Measurements from ENCODE around the gene RNF222.
"Not testable (repeated sequence)": the region's sequence is repeated elsewhere in the genome, so short reads cannot be mapped to it uniquely, and the experiment has no call there.

Gene RNF222

GRCh38 chr17:8409966-8410882 lies 12.6 kb upstream of the RNF222 start:
- DNase-seq = peak; percentile 83

GRCh38 chr17:8408371-8408770 lies 10.7 kb upstream of the RNF222 start:
- DNase-seq = no peak

DNA sequence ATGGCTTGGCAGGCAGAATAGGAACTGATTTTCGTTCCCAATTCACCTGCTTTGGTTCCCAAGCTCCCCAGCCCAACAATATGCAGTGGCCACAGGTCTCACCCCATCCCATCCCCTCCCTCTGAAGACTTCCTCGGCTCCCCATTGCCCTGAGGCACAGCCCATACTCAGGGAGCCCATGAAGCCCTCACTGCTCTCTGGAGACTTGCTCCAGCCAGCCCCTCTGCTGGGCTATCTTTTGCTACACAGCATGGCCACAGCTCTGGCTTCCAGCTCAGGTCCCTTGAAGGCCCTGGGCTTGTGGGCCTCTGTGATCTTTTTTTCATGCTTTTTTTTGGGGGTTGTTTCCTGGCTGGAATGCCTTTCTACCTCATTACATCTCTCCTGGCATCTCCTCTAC lies 8.5 kb upstream of the RNF222 start:
- no peak for DNase-seq

- no peak for DNase-seq
These were observed 7.9 kb upstream of the RNF222 start for GRCh38 chr17:8405499-8406016.

DNA sequence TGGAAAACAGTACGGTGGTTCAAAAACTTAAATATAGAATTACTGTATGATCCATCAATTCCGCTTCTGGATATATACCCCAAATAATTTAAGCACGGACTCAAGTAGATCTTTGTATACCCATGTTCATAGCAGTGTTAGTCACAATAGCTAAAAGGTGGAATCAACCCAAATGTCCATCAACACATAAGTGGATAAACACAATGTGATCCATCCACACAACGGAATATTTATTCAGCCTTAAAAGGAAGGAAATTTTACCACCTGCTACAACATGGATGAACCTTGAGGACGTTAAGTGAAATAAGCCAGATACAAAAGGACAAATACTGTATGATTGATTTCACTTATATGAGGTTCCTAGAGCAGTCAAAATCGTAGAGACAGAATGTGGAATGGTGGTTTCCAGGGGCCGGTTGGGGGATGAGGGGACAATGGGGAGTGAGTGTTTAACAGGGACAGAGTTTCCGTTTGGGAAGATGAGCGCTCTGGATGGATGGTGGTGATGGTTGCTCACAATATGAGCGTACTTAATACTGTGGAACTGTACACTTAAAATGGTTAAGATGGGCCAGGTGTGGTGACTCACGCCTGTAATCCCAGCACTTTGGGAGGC lies 5.4 kb upstream of the RNF222 start:
- no peak for DNase-seq

DNA sequence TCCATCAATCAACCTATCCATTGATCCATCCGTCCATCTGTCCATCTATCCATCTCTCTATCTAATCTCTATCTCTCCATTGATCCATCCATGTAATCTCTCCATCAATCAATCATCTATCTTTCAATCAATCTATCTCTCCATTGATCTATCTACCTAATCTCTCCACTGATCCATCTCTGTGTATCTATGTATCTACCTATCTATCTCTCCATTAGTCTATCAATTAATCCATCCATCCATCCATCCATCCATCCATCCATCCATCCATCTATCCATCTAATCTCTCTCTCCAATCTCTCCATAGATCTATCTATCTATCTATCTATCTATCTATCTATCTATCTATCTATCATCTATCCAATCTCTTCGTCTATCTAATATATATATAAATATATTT lies 3.5 kb upstream of the RNF222 start:
- no peak for DNase-seq

- DNase-seq = no peak
These were observed 1.4 kb upstream of the RNF222 start for GRCh38 chr17:8398980-8399379.

- not testable (repeated sequence) for DNase-seq
These were observed 3.1 kb downstream of the RNF222 start for GRCh38 chr17:8394497-8394896.

DNA sequence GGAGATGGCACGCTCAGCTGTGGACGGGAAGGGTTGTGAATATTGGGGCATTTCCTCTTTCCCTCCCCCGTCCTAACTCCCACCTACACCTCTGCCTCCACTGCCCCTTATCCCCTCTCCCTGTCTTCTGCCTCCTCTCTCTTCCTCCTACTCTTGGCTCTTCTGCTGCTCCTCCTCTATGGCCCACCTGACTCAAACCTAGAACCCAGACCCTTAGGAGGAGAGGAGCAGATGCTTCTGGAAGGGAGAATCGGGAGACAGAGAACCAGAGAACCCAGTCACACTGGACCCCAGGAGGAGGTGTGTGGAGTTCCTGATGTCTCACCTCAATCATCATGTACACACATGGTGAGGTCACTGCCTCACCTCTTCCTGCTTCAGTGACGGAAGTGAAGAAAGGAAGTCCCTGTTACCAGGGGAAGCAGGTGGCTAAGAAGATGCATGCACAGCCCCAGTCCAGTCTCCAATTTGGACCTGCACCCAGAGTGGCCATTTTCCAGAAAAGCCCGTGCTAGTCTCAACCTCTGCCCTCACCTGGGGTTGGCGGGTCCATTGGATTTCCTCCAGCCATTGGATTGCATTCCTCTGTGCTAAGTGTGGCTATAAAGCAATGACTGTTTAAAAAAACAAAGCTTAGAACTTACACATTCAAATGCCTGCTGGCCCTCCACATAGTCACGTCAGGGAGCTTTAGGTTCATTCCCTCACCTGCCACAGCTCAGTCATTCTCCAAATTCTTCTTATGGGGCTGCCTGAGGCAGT lies 4.0 kb downstream of the RNF222 start:
- DNase-seq = no peak

DNA sequence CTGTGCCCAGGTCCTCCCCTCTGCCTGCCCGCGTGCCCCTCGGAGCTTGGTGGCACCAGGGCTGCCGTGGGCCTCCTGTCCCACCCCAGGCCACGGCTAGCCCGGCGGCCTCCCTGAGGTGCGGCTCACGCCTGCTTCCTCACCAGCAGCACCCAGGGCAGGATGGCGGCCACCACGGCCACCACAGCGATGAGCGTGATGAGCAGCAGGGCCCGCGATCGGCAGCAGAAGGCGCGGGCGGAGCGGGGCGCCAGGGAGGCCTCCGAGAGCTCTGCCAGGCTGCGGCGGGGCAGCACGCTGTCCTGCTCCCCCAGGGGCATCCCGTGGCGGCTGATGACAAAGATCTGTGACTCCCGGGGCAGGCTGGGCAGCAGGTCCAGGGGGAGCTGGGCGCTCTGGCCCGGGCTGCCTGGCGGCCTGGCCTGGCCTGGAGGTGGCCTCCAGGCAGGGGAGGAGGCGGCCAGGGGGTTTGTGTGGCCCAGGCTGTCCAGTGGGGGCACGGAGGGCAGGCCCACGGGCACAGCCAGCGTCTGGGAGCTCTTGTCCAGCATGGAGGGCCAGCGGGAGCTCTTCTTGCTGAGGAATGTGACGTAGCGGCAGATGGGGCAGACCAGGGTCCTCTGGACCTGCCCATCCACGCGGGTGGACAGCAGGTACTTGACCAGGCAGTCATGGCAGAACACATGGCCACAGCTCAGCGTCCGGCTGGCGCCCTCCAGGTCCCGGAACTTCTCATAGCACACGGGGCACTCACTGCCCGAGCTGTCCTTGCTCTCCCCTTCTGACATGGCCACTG lies 4.8 kb downstream of the RNF222 start:
- no peak for DNase-seq

DNA sequence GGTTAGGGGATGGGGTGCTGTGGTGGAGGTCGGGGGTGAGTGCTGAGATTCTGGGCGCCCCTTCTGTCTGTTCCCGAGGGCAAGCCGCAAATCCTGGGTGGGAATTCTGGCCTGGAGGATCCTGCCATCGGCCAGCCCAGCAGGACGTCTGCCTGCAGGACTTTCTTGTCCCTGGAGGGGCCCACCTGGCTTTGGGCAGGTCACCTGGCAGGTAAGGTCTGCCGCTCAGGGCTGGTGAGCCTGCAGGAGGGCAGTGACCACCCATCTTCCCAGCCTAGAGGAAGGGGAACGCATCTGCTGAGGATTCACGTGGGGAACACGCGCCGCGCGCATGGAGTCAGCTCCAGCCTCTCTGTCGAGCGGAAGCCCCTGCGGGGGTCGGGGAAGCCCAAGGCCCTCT lies 5.4 kb downstream of the RNF222 start:
- no peak for DNase-seq

GRCh38 chr17:8391711-8392110 lies 5.9 kb downstream of the RNF222 start:
- no peak for DNase-seq

DNA sequence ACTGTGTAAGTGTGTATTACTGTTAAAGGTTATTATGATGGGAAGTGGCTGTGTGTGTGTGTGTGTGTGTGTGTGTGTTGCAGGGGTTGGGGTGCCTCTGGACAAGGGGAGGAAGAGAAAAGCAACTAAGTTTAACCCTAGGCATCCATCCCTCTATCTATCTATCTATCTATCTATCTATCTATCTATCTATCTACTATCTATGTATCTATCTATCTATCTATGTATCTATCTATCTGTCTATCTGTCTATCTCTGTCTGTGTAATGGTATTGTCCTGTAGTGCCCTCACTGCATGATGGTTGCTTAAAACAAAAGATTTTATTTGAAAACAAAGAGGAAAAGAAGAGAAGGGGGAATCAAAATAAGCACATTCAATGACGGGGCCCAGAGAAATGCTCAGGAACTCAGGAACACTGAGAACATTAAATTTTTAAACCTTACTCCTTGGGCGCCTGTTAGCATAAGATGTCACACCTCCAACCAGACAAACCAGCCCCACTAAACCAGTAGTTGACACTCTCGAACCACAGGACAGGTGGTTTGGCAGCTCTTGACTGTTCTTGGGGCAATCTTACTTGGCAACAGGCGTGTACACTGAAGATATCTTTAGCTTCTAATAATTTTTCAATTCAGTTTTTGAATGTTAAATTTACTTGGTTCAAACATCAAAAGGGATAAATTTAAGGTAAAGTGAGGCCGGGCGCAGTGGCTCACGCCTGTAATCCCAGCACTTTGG lies 9.5 kb downstream of the RNF222 start:
- DNase-seq = no peak

DNA sequence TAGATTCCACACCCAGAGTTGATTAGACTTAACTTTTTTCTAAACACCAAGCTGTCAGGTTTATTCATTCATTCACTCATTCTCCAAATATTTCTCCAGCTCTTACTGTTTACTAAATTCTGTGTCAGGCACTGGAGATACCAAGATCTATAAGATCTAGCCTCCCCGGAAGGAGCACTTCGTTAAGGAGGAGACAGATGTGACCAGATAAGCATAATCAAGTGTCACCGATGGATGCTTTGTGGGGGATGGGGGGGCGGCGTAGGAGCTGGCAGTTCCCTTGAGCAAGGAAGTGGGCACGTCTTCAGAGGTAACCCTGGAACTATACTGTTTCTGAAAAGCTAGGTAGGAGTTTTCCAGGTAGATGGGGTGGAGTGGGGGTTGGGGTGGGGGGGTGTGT lies 10.8 kb downstream of the RNF222 start:
- DNase-seq = no peak

DNA sequence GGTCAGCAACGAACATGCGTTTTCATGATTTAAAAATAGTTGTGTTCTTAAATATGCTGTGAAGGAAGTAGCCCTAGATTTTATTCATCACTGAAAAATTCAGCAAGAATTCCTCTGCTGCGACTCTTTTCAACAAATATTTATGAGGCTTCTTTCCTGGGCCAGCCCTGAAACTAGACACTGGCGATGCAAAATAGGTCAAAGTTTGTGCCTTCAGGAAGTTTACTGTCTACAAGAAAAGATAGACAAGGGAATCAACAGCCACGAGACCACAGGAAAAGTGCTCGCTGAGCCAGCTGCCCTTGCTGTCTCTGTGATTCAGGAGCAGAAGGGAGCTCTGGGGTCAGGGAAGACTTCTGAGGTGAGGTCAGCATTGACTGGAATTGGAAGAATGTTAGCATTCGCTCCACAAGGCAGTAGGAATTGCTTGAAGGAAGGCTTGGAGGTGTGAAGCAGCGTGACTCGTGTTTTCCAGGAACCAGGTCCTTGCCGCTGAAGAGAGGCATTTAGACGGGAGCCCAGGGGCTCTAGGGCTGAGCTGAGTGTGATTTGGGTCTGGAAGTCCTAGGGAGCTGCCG lies 12.7 kb downstream of the RNF222 start:
- DNase-seq = no peak

DNA sequence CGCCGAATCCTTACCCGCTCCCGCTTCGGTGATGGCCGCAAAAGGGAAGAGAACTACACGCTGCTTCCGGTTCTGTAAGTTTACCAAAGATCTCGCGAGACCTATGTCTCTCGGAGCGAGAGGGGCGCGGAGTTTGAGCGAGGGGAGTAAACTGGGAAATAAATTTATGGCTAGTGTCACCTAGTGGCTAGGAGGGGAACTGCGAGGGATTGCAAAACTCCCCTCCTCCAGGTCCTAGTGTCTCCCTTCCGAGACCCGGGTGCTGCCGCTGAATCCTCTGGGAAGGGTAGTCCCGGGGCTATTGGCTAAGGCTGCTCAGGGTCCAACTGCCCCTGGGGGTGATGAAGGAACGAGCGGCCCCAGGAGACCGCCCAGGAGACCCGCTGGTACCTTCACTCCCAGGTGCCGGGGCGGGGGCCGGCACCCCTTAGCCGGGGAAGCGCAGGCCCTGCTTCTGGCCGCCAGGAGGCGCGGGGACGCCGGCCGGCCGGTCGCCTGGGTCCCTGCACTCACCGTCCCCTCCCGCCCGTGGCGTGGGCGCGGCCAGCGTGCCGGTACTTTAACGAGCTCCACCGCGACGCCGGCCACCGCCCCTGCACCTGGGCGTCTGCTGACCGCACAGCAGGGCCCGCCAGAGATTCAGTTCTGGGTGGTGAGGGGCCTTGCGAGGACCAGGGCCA lies 14.3 kb downstream of the RNF222 start, which contains the start of gene RPL26:
RPL26 (minus strand) TSS at position 51 of the 680 bp plus-strand sequence. CDS start 883 bp downstream, outside the sequence.
- peak; percentile 99 for DNase-seq

- no peak for DNase-seq
These were observed 14.8 kb downstream of the RNF222 start for GRCh38 chr17:8382880-8383142.

DNA sequence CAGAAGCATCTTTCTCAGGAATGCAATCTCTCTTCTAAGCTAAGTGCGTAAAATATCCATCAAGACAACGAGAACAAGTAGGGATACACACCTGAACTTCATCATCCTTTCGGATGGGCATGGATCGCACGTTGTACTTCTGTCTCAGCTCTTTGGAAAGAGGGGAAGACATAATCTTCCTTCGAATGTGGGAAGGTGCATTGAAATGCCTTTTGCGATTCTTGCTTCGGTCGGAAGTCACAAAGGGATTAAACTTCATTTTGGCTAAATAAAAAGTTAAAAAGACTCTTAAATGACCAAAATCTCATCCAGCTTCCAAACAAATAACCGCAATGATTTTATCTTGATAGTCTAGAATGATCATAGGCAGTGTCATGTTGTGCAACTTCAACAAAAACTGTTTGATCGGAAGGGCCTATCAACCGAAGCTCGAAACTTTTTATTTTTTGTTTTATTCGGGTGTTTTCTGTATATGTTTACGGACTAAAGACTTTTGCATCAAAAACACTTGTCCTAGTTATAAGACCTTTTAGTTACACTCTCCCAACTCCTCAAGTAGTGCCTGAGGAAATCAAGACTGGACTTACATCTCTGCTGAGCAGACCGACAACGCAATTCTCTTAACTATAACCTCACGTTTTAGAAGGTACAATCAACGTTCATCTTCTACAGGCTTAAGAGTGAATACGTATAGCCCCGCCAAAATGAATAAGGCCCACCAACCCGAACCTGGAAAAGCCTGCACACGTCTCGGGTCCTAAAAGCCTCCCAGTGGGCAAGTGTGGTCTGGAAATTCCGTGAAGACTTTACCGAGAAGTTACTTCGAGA lies 15.4 kb downstream of the RNF222 start:
- no peak for DNase-seq

DNA sequence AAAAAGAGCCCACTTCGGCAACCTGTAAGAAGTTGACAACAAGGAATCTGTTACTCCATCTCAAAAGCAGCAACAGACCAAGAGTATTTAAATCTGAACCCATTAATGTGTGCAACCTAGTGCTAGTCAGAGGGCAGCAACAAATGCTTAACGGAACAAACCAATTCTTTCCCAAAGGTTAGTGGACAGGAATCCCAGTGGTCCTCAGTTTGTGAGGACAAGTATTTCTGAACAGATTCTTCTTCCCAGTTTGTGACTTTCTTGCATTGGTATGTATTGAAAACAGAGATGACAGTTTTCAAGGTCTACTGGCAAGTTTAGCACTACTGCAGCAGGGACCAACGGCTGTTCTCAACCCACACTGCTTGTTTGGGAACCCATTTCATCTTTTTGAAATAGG lies 17.6 kb downstream of the RNF222 start:
- DNase-seq = no peak

DNA sequence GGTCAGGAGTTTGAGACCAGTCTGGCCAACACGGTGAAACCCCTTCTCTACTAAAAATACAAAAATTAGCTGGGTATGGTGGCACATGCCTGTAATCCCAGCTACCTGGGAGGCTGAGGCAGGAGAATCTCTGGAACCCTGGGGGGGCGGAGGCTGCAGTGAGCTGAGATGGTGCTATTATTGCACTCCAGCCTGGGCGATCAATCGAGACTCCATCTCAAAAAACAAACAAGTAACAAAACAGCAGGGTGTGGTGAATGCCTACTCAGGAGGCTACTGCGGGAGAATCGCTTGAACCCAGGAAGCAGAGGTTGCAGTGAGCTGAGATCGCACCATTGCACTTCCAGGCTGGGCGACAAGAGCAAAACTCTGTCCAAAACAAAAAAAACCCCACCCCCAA lies 19.5 kb downstream of the RNF222 start:
- DNase-seq = not testable (repeated sequence)
